CD4-positive, alpha-beta memory T cell (primary cell): ENCODE data around the gene LDLRAD2. TPM values are rescaled to one million over a fixed set of nuclear protein-coding genes. Genes with fewer than 3 reads are reported as not detected.
A peak's percentile ranks its signal among the peaks of the same experiment; 100 is the strongest.

Experiments used
- CTCF ChIA-PET: fragments of 350-600 bp; sonication (Branson Sonifier 250); formaldehyde crosslinking; loops from one replicate; lab custom pipeline; 2021; ENCODE audit warnings: inconsistent platforms; ENCODE audit not compliant: partially characterized antibody; lab: Charles Lee
- POLR2A ChIA-PET: fragments of 350-600 bp; sonication (Branson Sonifier 250); formaldehyde crosslinking; loops from one replicate; lab custom pipeline; 2021; ENCODE audit not compliant: partially characterized antibody; lab: Charles Lee
- DNase-seq, 5 donors: peaks; one replicate each; pipeline versions ENCODE4 v3.0.0 to v3.0.0-alpha.2; 2020 to 2022; ENCODE audit warnings: mixed read lengths in 1 of 5
- H3K27ac ChIP-seq: one replicate; pipeline ENCODE4 v1.7.0; 2013; ENCODE audit warnings: low read depth, low read length
- H3K27me3 ChIP-seq: 2 replicates; pipeline ENCODE4 v1.7.0; 2013; ENCODE audit warnings: mild to moderate bottlenecking, low read length, moderate library complexity; ENCODE audit not compliant: insufficient read depth
- H3K36me3 ChIP-seq: 2 replicates; pipeline ENCODE4 v1.7.0; 2013; ENCODE audit warnings: mild to moderate bottlenecking, low read length, moderate library complexity; ENCODE audit not compliant: insufficient read depth
- H3K4me1 ChIP-seq: 2 replicates; pipeline ENCODE4 v1.7.0; 2013; ENCODE audit warnings: mild to moderate bottlenecking, low read length, moderate library complexity; ENCODE audit not compliant: insufficient read depth
- H3K4me3 ChIP-seq, 2 donors: one replicate each; pipeline ENCODE4 v1.7.0; 2013; ENCODE audit warnings: low read length in 2 of 2, mild to moderate bottlenecking in 1 of 2
- H3K9me3 ChIP-seq, 2 donors: one replicate each; pipeline ENCODE4 v1.7.0; 2013; ENCODE audit warnings: low read length in 2 of 2, control low read depth in 1 of 2; ENCODE audit not compliant: control insufficient read depth in 1 of 2
- H3K27ac Mint-ChIP-seq, 7 donors: one replicate each; pipeline ENCODE4 v1.8.0; 2020 to 2021; ENCODE audit warnings: mixed read lengths in 7 of 7, mild to moderate bottlenecking in 6 of 7, inconsistent platforms in 3 of 7, moderate library complexity in 3 of 7
- H3K27me3 Mint-ChIP-seq, 2 donors: one replicate each; pipeline ENCODE4 v1.8.0; 2020 to 2021; ENCODE audit warnings: mixed read lengths in 2 of 2
- H3K36me3 Mint-ChIP-seq, 2 donors: one replicate each; pipeline ENCODE4 v1.8.0; 2020 to 2021; ENCODE audit warnings: mixed read lengths in 2 of 2, inconsistent platforms in 1 of 2, mild to moderate bottlenecking in 1 of 2
- H3K4me1 Mint-ChIP-seq, 4 donors: one replicate each; pipeline ENCODE4 v1.8.0; 2020 to 2021; ENCODE audit warnings: mixed read lengths in 4 of 4, mild to moderate bottlenecking in 1 of 4
- H3K4me3 Mint-ChIP-seq, 8 donors: one replicate each; pipeline ENCODE4 v1.8.0; 2020 to 2021; ENCODE audit warnings: mixed read lengths in 8 of 8, mild to moderate bottlenecking in 7 of 8, moderate library complexity in 6 of 8, inconsistent platforms in 3 of 8
- H3K9me3 Mint-ChIP-seq, 8 donors: one replicate each; pipeline ENCODE4 v1.8.0; 2020 to 2021; ENCODE audit warnings: mixed read lengths in 8 of 8, mild to moderate bottlenecking in 5 of 8, inconsistent platforms in 3 of 8, moderate library complexity in 1 of 8
- intact Hi-C: fragments of 100-400 bp; cut with micrococcal nuclease; formaldehyde crosslinking; loops from one replicate; pipeline ENCODE4 v1.15.1; 2023
- polyA plus RNA-seq, 2 donors: library from polyadenylated mRNA; unstranded; fragments of 300-500 nt; fragmentation: Illumina TruSeq; gene quantifications; one replicate each; pipeline ENCODE4 v1.2.3, GENCODE V29; 2021
- total RNA-seq, 2 experiments: library from RNA; stranded (reverse); gene quantifications; one replicate each; pipeline ENCODE4 v1.2.3, GENCODE V29; 2021

Gene LDLRAD2
- total and polyA plus RNA-seq, 4 experiments from 2014 or later: not detected

DNA sequence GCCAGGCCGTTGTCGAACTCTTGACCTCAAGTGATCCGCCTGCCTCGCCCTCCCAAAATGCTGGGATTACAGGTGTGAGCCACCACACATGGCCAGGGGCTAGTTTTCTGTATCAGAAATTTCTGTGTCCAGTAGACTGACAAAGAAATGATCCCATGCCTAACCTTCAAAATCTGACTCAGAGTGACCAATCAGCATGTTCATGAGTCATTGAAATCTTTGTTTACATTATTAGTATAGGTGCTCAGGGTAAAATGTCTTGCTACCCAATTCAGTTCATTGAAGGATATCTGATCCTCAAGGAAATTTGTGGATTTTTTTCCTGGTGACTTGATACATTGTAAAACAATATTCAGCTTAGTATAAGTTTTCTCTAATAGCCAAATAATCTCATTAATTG lies 11.0 kb upstream of the LDLRAD2 start:
- no peak for DNase-seq
- Mint-ChIP-seq H3K4me3 (no peak overlapping the region), H3K36me3 (no peaks in the 10 kb centered on the region), H3K4me1 (peaks cover 0 to 2% (median 0%) of the 10 kb centered on the region in 4 donors), H3K27ac (no peak overlapping the region), H3K9me3 (no peaks in the 10 kb centered on the region), H3K27me3 (peaks cover 0 to 3% of the 10 kb centered on the region in 2 donors)
- ChIA-PET POLR2A (no interaction called here), CTCF (no interaction called here)
- H3K36me3 ChIP-seq: no peaks in the 10 kb centered on the region
- no peaks in the 10 kb centered on the region for H3K4me1 ChIP-seq
- intact Hi-C loops: no loop called here
- H3K27me3 ChIP-seq: no peaks in the 10 kb centered on the region
- no peak overlapping the region for H3K4me3 ChIP-seq
- H3K27ac ChIP-seq: no peak overlapping the region
- H3K9me3 ChIP-seq: no peaks in the 10 kb centered on the region

- Mint-ChIP-seq H3K4me3 (no peak overlapping the region), H3K9me3 (no peaks in the 10 kb centered on the region), H3K27ac (no peak overlapping the region), H3K4me1 (no peaks in the 10 kb centered on the region), H3K36me3 (no peaks in the 10 kb centered on the region), H3K27me3 (peaks cover 0 to 2% of the 10 kb centered on the region in 2 donors)
- Histone ChIP-seq H3K9me3 (no peaks in the 10 kb centered on the region), H3K36me3 (no peaks in the 10 kb centered on the region), H3K4me3 (no peak overlapping the region), H3K27me3 (no peaks in the 10 kb centered on the region), H3K27ac (no peak overlapping the region), H3K4me1 (no peaks in the 10 kb centered on the region)
- DNase-seq: no peak
- ChIA-PET CTCF (no interaction called here), POLR2A (no interaction called here)
- intact Hi-C loops: no loop called here
Measured at GRCh38 chr1:21804536-21804935, 7.5 kb upstream of the LDLRAD2 start.

- Mint-ChIP-seq H3K4me3 (peak overlapping the region in 1 of 8 donors; percentile 30), H3K36me3 (no peaks in the 10 kb centered on the region), H3K27me3 (peaks cover 16 to 22% of the 10 kb centered on the region in 2 donors), H3K9me3 (no peaks in the 10 kb centered on the region), H3K4me1 (peaks cover 0 to 8% (median 4%) of the 10 kb centered on the region in 4 donors), H3K27ac (no peak overlapping the region)
- no peak overlapping the region for H3K4me3 ChIP-seq
- ChIA-PET CTCF (interaction anchor here (1.0 kb wide), 1 partner anchor 150 kb away, joined by 5 read pairs; no protein-coding TSS in a partner anchor), POLR2A (no interaction called here)
- intact Hi-C loops: no loop called here
- no peak overlapping the region for H3K27ac ChIP-seq
- no peak for DNase-seq
- no peaks in the 10 kb centered on the region for H3K9me3 ChIP-seq
- no peaks in the 10 kb centered on the region for H3K4me1 ChIP-seq
- H3K36me3 ChIP-seq: no peaks in the 10 kb centered on the region
- peaks cover 12% of the 10 kb centered on the region for H3K27me3 ChIP-seq
Measured at GRCh38 chr1:21813542-21813941, 1.5 kb downstream of the LDLRAD2 start.

DNA sequence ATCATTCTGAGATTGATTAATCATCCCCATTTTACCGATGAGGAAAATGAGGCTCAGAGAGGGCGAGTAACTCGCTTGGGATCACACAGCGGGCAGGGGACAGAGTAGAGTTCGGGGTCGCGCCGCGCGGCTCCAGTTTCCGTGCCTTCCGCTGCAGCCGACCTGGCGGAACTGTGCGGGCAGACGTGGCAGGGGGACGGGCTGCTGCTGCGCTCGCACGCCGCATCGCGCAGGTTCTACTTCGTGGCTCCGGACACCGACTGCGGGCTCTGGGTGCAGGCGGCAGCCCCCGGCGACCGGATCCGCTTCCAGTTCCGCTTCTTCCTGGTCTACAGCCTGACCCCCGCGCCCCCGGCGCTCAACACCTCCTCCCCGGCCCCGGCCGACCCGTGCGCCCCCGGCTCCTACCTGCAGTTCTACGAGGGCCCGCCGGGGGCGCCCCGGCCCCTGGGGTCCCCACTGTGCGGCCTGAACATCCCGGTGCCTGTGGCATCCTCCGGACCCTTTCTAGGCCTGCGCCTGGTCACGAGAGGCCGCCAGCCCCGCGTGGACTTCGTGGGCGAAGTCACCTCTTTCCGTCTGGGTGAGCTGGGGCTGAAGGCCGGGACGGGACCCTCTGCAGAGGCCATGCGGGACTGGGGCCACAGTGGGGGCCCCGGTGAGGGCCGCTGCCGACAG lies 2.3 kb downstream of the LDLRAD2 start:
- CTCF ChIA-PET: interaction anchor here (1.0 kb wide), 1 partner anchor 149 kb away, joined by 5 read pairs; no protein-coding TSS in a partner anchor
- Mint-ChIP-seq H3K4me1 (peaks cover 0 to 9% (median 5%) of the 10 kb centered on the region in 4 donors), H3K9me3 (no peaks in the 10 kb centered on the region), H3K27ac (no peak overlapping the region), H3K36me3 (no peaks in the 10 kb centered on the region), H3K27me3 (peaks cover 16 to 22% of the 10 kb centered on the region in 2 donors), H3K4me3 (peak overlapping the region; percentile 31 to 80 (median 62))
- Histone ChIP-seq H3K36me3 (no peaks in the 10 kb centered on the region), H3K27me3 (peaks cover 12% of the 10 kb centered on the region), H3K4me1 (no peaks in the 10 kb centered on the region), H3K27ac (no peak overlapping the region), H3K4me3 (no peak overlapping the region), H3K9me3 (no peaks in the 10 kb centered on the region)
- intact Hi-C loops: no loop called here
- DNase-seq: peak in 4 of 5 donors; percentile 6 to 20 (median 15)
- POLR2A ChIA-PET: no interaction called here

GRCh38 chr1:21814981-21815582 lies 3.0 kb downstream of the LDLRAD2 start:
- Mint-ChIP-seq H3K4me1 (peaks cover 0 to 9% (median 5%) of the 10 kb centered on the region in 4 donors), H3K4me3 (peak overlapping the region in 7 of 8 donors; percentile 8 to 80 (median 57)), H3K9me3 (no peaks in the 10 kb centered on the region), H3K27ac (peak overlapping the region in 1 of 7 donors; percentile 78), H3K36me3 (no peaks in the 10 kb centered on the region), H3K27me3 (peaks cover 16 to 22% of the 10 kb centered on the region in 2 donors)
- H3K27me3 ChIP-seq: peaks cover 12% of the 10 kb centered on the region
- intact Hi-C loops: no loop called here
- no peak overlapping the region for H3K27ac ChIP-seq
- no peaks in the 10 kb centered on the region for H3K4me1 ChIP-seq
- CTCF ChIA-PET: no interaction called here
- H3K4me3 ChIP-seq: no peak overlapping the region
- no peaks in the 10 kb centered on the region for H3K36me3 ChIP-seq
- no peaks in the 10 kb centered on the region for H3K9me3 ChIP-seq
- DNase-seq: no peak
- POLR2A ChIA-PET: no interaction called here

- H3K9me3 Mint-ChIP-seq: no peaks in the 10 kb centered on the region
- POLR2A ChIA-PET: no interaction called here
- Histone ChIP-seq H3K9me3 (no peaks in the 10 kb centered on the region), H3K27ac (no peak overlapping the region), H3K4me1 (no peaks in the 10 kb centered on the region), H3K4me3 (no peak overlapping the region), H3K36me3 (no peaks in the 10 kb centered on the region), H3K27me3 (peaks cover 12% of the 10 kb centered on the region)
- DNase-seq: no peak
- CTCF ChIA-PET: no interaction called here
- no peaks in the 10 kb centered on the region for H3K36me3 Mint-ChIP-seq
- peaks cover 0 to 9% (median 5%) of the 10 kb centered on the region in 4 donors for H3K4me1 Mint-ChIP-seq
- intact Hi-C loops: no loop called here
- peaks cover 14 to 19% of the 10 kb centered on the region in 2 donors for H3K27me3 Mint-ChIP-seq
- peak overlapping the region in 1 of 8 donors; percentile 10 for H3K4me3 Mint-ChIP-seq
- peak overlapping the region in 1 of 7 donors; percentile 17 for H3K27ac Mint-ChIP-seq
Measured at GRCh38 chr1:21815724-21816321, 3.8 kb downstream of the LDLRAD2 start.

- POLR2A ChIA-PET: no interaction called here
- Mint-ChIP-seq H3K9me3 (no peaks in the 10 kb centered on the region), H3K4me3 (no peak overlapping the region), H3K27me3 (peaks cover 12 to 14% of the 10 kb centered on the region in 2 donors), H3K4me1 (peaks cover 0 to 9% (median 5%) of the 10 kb centered on the region in 4 donors), H3K36me3 (no peaks in the 10 kb centered on the region), H3K27ac (peak overlapping the region in 1 of 7 donors; percentile 14)
- DNase-seq: no peak
- H3K27me3 ChIP-seq: peaks cover 12% of the 10 kb centered on the region
- no peaks in the 10 kb centered on the region for H3K36me3 ChIP-seq
- CTCF ChIA-PET: no interaction called here
- no peak overlapping the region for H3K27ac ChIP-seq
- intact Hi-C loops: no loop called here
- no peaks in the 10 kb centered on the region for H3K9me3 ChIP-seq
- H3K4me1 ChIP-seq: no peaks in the 10 kb centered on the region
- no peak overlapping the region for H3K4me3 ChIP-seq
Measured at GRCh38 chr1:21816602-21817302, 4.7 kb downstream of the LDLRAD2 start.
